Measurements from ENCODE around the gene FLVCR1.
"Not testable (repeated sequence)": the region's sequence is repeated elsewhere in the genome, so short reads cannot be mapped to it uniquely, and the experiment has no call there.

FLVCR1 gene

GRCh38 chr1:212902054-212902453 lies 44.0 kb downstream of the FLVCR1 start:
- H3K27me3 ChIP-seq = no peaks in the 10 kb centered on the region
- H3K4me1 ChIP-seq (ENCODE audit: control insufficient read depth in 1 of 2, insufficient read depth in 1 of 2, low read depth in 1 of 2, low read length in 1 of 2) = peaks cover 0 to 18% of the 10 kb centered on the region in 2 experiments
- no peak overlapping the region for H3K27ac ChIP-seq
- no peak overlapping the region for H3K4me3 ChIP-seq (ENCODE audit: low read depth in 1 of 2, low read length in 1 of 2)
- H3K36me3 ChIP-seq = peaks cover 23% of the 10 kb centered on the region
- no peak for TF ChIP-seq CTCF (IDR thresholded peaks at IDR 0.05)
- H3K9me3 ChIP-seq = no peaks in the 10 kb centered on the region

DNA sequence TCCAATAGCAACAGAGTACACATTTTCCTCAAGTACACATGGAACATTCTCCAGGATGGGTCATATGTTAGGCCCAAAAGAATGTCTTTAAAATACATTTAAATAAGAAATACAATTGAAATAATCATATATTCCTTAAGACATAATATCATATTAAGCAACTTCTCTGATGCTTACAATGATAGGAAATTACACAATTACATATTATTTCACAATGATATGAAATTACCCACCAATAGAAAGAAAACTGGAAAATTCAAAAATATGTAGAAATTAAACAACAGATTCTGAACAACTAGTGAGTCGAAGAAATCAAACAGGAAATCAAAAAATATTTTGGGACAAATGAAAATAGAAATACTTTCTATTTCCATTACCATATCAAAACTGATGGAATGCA lies 45.6 kb downstream of the FLVCR1 start:
- no peaks in the 10 kb centered on the region for H3K9me3 ChIP-seq
- TF ChIP-seq CTCF (IDR thresholded peaks at IDR 0.05) = no peak

DNA sequence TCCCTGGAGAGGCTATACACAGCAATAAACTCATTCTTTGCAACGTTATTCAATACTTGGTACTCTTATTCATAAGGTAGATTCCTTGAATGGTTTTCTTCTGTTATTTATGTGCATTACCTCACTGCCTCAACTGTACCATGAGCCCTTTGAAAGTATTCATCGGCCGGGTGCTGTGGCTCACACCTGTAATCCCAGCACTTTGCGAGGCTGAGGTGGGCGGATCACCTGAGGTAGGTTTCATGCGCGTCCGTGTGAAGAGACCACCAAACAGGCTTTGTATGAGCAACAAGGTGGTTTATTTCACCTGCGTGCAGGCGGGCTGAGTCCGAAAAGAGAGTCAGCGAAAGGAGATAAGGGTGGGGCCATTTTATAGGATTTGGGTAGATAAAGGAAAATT lies 50.0 kb downstream of the FLVCR1 start:
- H3K4me1 ChIP-seq (ENCODE audit: control insufficient read depth in 1 of 2, insufficient read depth in 1 of 2, low read depth in 1 of 2, low read length in 1 of 2); H3K27ac ChIP-seq; H3K4me3 ChIP-seq (ENCODE audit: low read depth in 1 of 2, low read length in 1 of 2); H3K9me3 ChIP-seq; H3K27me3 ChIP-seq; H3K36me3 ChIP-seq: not testable (repeated sequence)

More for the DNA sequence above, 45.6 kb downstream of the FLVCR1 start:
- Histone ChIP-seq H3K4me1 (ENCODE audit: control insufficient read depth in 1 of 2, insufficient read depth in 1 of 2, low read depth in 1 of 2, low read length in 1 of 2) (peaks cover 0 to 11% of the 10 kb centered on the region in 2 experiments), H3K36me3 (peaks cover 12% of the 10 kb centered on the region), H3K4me3 (ENCODE audit: low read depth in 1 of 2, low read length in 1 of 2) (no peak overlapping the region), H3K27ac (no peak overlapping the region), H3K27me3 (no peaks in the 10 kb centered on the region)

GRCh38 chr1:212908971-212909370 lies 50.9 kb downstream of the FLVCR1 start:
- Histone ChIP-seq H3K27me3 (no peaks in the 10 kb centered on the region), H3K27ac (no peak overlapping the region), H3K9me3 (no peaks in the 10 kb centered on the region), H3K36me3 (no peaks in the 10 kb centered on the region), H3K4me3 (ENCODE audit: low read depth in 1 of 2, low read length in 1 of 2) (no peak overlapping the region), H3K4me1 (ENCODE audit: control insufficient read depth in 1 of 2, insufficient read depth in 1 of 2, low read depth in 1 of 2, low read length in 1 of 2) (no peaks in the 10 kb centered on the region)
- no peak for TF ChIP-seq CTCF (IDR thresholded peaks at IDR 0.05)

DNA sequence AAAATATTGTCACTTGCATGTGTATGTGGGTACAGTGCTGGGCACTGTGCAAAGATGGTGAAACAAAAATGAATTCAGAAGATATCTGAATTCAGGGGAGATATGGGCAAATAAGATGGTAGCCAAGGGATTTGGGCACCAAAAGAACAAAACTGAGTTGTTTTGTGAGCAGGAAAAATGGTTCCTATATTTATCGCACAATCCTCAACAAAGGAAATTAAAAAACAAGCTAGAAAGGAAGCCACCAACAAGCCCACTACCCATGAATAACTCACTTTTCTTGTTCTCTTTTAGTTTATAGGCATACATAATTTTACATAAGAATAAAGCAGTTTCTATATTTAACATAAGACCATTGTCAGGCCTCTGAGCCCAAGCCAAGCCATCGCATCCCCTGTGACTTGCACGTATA lies 51.6 kb downstream of the FLVCR1 start:
- no peaks in the 10 kb centered on the region for H3K4me1 ChIP-seq (ENCODE audit: control insufficient read depth in 1 of 2, insufficient read depth in 1 of 2, low read depth in 1 of 2, low read length in 1 of 2)
- no peak overlapping the region for H3K4me3 ChIP-seq (ENCODE audit: low read depth in 1 of 2, low read length in 1 of 2)
- no peaks in the 10 kb centered on the region for H3K36me3 ChIP-seq
- H3K27me3 ChIP-seq = no peaks in the 10 kb centered on the region
- H3K27ac ChIP-seq = no peak overlapping the region
- no peaks in the 10 kb centered on the region for H3K9me3 ChIP-seq
- TF ChIP-seq CTCF (IDR thresholded peaks at IDR 0.05) = no peak

- H3K27ac ChIP-seq = not testable (repeated sequence)
Measured at GRCh38 chr1:212910213-212910612, 52.1 kb downstream of the FLVCR1 start.

GRCh38 chr1:212913638-212914037 lies 55.6 kb downstream of the FLVCR1 start:
- not testable (repeated sequence) for H3K36me3 ChIP-seq; H3K27ac ChIP-seq; H3K27me3 ChIP-seq; H3K4me3 ChIP-seq (ENCODE audit: low read depth in 1 of 2, low read length in 1 of 2); H3K4me1 ChIP-seq (ENCODE audit: control insufficient read depth in 1 of 2, insufficient read depth in 1 of 2, low read depth in 1 of 2, low read length in 1 of 2); H3K9me3 ChIP-seq

More at GRCh38 chr1:212910213-212910612, 52.1 kb downstream of the FLVCR1 start:
- not testable (repeated sequence) for H3K4me3 ChIP-seq (ENCODE audit: low read depth in 1 of 2, low read length in 1 of 2); H3K36me3 ChIP-seq; H3K9me3 ChIP-seq; H3K4me1 ChIP-seq (ENCODE audit: control insufficient read depth in 1 of 2, insufficient read depth in 1 of 2, low read depth in 1 of 2, low read length in 1 of 2); H3K27me3 ChIP-seq

DNA sequence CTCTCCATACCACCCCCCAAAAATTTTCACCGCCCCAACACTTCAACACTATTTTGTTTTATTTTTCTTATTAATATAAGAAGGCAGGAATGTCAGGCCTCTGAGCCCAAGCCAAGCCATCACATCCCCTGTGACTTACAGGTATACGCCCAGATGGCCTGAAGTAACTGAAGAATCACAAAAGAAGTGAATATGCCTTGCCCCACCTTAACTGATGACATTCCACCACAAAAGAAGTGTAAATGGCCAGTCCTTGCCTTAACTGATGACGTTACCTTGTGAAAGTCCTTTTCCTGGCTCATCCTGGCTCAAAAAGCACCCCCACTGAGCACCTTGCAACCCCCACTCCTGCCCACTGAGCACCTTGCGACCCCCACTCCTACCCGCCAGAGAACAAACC lies 56.0 kb downstream of the FLVCR1 start:
- H3K27ac ChIP-seq; H3K4me3 ChIP-seq (ENCODE audit: low read depth in 1 of 2, low read length in 1 of 2); H3K4me1 ChIP-seq (ENCODE audit: control insufficient read depth in 1 of 2, insufficient read depth in 1 of 2, low read depth in 1 of 2, low read length in 1 of 2); H3K36me3 ChIP-seq; H3K27me3 ChIP-seq; H3K9me3 ChIP-seq: not testable (repeated sequence)
